ENCODE data around the gene SBF2. TPM values are rescaled to one million over a fixed set of nuclear protein-coding genes. Genes with fewer than 3 reads are reported as not detected.
"Not testable (repeated sequence)": the region's sequence is repeated elsewhere in the genome, so short reads cannot be mapped to it uniquely, and the experiment has no call there.

SBF2 gene
- total RNA-seq, 4 donors from 2014 or later = 75.0 to 104 (median 86.9) TPM

DNA sequence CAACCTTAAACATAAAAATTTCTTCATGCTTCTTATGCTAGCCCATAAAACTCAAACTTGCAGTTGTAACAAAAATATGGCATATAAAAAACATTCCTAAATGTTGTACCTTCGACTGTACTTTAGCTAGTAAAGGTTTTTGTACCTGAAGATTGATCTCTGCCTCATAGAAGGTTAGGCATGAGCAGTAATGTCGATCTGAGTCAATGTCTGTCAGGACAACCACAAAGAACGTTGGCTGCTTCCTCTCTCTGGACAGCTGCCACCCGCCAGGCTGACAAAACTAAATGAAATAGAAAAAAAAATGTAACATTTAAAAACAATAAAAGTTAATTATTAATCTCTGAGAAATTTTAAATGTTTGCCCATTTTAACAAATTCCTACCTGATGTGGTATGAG, 251.3 kb downstream of the SBF2 start:
- no peak overlapping the region for H3K27ac ChIP-seq
- DNase-seq (ENCODE audit: low spot score in 2 of 2) = no peak
- H3K4me3 ChIP-seq = no peak overlapping the region
- WGBS, 2 donors = 79 to 93% methylated on average over 4 of the region's 4 CpGs
- H3K4me1 ChIP-seq = peaks cover 0 to 13% (median 0%) of the 10 kb centered on the region in 4 donors
- no peaks in the 10 kb centered on the region for H3K27me3 ChIP-seq
- peaks cover 0 to 15% (median 0%) of the 10 kb centered on the region in 3 donors for H3K36me3 ChIP-seq
- TF ChIP-seq POLR2A (IDR thresholded peaks at IDR 0.05) (no peak), EP300 (IDR thresholded peaks at IDR 0.05) (no peak)
- TF ChIP-seq, protein P1, sequence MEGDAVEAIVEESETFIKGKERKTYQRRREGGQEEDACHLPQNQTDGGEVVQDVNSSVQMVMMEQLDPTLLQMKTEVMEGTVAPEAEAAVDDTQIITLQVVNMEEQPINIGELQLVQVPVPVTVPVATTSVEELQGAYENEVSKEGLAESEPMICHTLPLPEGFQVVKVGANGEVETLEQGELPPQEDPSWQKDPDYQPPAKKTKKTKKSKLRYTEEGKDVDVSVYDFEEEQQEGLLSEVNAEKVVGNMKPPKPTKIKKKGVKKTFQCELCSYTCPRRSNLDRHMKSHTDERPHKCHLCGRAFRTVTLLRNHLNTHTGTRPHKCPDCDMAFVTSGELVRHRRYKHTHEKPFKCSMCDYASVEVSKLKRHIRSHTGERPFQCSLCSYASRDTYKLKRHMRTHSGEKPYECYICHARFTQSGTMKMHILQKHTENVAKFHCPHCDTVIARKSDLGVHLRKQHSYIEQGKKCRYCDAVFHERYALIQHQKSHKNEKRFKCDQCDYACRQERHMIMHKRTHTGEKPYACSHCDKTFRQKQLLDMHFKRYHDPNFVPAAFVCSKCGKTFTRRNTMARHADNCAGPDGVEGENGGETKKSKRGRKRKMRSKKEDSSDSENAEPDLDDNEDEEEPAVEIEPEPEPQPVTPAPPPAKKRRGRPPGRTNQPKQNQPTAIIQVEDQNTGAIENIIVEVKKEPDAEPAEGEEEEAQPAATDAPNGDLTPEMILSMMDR (IDR thresholded peaks at IDR 0.05) = no peak
- peaks cover 0 to 34% (median 11%) of the 10 kb centered on the region in 4 donors for H3K9me3 ChIP-seq

DNA sequence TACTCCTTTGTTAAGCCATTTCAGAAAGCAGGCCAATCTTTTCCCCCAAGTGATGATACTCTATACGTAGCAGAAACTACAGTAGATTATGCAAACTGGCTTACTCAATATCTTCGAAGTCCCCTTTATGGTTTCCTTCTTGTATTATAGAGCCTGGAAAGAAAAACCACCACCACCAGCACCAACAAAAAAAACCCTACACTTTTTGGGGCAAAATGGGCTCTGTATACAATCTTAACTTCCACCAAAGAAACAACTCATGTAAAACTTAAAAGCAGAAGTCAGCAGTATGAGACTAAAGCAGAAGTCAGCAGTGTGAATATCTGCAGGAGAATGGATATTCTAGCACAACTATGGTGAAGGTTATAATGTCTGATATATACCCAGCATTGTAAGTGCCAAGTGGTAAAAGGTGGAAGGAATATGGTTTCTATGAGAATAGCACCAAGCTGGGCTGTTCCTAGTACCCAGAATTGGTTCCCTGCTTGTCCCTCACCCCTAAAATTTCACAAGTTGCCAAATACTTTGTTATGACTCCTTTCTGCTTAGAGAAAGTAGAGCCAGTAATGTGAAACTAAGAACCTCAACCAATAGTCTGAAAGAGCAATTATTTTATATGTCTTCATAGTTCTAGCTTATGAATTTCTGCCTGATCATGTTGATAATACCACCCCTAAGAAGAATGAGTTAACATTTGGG, 252.1 kb downstream of the SBF2 start:
- H3K27ac ChIP-seq = no peak overlapping the region
- 72 to 81% methylated on average over 1 to 2 of the region's 2 CpGs for whole genome bisulfite sequencing, 2 donors
- H3K9me3 ChIP-seq = peaks cover 0 to 32% (median 10%) of the 10 kb centered on the region in 4 donors
- peaks cover 0 to 15% (median 0%) of the 10 kb centered on the region in 3 donors for H3K36me3 ChIP-seq
- TF ChIP-seq EP300 (IDR thresholded peaks at IDR 0.05) = no peak
- no peak for TF ChIP-seq POLR2A (IDR thresholded peaks at IDR 0.05)
- TF ChIP-seq, protein P1 (IDR thresholded peaks at IDR 0.05) = no peak
- no peak for DNase-seq (ENCODE audit: low spot score in 2 of 2)
- H3K27me3 ChIP-seq = no peaks in the 10 kb centered on the region
- H3K4me3 ChIP-seq = no peak overlapping the region
- peaks cover 0 to 13% (median 0%) of the 10 kb centered on the region in 4 donors for H3K4me1 ChIP-seq

DNA sequence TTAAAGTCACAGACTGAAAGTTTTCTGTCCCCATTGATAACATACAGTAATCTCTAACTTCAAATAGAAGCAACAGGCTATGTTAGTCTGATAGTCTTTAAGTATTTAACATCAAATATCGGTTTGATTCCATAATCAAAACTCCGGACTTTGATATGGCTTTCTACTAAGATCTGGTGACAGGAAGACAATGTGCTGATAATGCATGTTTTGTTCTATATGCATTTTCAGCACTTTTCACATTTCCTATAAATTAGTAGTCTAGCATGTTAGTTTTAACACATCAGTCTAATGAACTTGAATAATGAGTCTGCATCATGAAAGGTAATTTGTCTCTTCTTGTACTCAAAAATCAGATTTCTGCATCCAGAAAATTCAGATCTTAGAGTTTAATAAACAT, 252.7 kb downstream of the SBF2 start:
- WGBS, 2 donors = 42 to 46% methylated on average over 2 of the region's 2 CpGs
- no peak overlapping the region for H3K27ac ChIP-seq

DNA sequence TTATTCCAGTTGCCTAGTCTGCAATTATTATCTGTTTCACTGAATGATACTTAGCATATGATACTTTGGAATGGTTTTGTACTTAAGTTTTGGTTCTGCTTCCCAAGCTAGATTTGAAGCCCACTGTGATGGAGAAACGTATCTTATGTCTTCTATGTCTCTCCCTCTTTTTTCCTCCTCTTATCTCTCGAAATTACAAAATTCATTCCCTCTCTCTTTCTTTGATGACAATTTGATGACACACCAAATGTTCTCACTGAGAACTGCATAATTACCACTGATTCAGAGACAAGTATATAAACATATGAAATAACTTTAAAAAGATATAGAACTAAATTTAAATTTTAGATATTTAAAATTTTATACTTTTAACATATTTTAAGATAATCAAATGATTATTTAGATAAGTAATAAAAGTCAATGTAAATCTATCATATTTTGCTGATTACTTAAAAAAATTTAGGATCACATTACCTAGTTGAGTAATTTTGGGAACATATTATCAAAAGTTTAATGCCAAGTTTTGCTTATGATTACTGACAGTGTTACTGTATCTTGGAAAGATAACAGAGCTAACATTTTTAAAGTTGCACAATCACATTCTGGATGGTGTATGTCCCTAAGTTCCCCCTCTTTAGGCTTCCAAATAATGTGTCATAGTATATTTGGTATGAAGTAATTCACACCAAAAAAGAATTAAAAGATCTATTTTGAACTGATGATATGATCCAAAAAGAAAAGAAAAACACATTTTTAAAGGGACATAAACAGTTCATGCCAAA, 255.3 kb downstream of the SBF2 start:
- TF ChIP-seq EP300 (IDR thresholded peaks at IDR 0.05) = peak in 1 of 2 donors; percentile 22
- TF ChIP-seq, protein P1 (IDR thresholded peaks at IDR 0.05) = no peak
- TF ChIP-seq POLR2A (IDR thresholded peaks at IDR 0.05) = no peak

More for the DNA sequence above, 252.7 kb downstream of the SBF2 start:
- TF ChIP-seq POLR2A (IDR thresholded peaks at IDR 0.05) = no peak
- TF ChIP-seq, protein P1 (IDR thresholded peaks at IDR 0.05) = no peak
- Histone ChIP-seq H3K9me3 (peaks cover 0 to 26% (median 10%) of the 10 kb centered on the region in 4 donors), H3K4me1 (peaks cover 0 to 13% (median 0%) of the 10 kb centered on the region in 4 donors), H3K36me3 (peaks cover 0 to 15% (median 0%) of the 10 kb centered on the region in 3 donors), H3K27me3 (no peaks in the 10 kb centered on the region), H3K4me3 (no peak overlapping the region)
- no peak for DNase-seq (ENCODE audit: low spot score in 2 of 2)

DNA sequence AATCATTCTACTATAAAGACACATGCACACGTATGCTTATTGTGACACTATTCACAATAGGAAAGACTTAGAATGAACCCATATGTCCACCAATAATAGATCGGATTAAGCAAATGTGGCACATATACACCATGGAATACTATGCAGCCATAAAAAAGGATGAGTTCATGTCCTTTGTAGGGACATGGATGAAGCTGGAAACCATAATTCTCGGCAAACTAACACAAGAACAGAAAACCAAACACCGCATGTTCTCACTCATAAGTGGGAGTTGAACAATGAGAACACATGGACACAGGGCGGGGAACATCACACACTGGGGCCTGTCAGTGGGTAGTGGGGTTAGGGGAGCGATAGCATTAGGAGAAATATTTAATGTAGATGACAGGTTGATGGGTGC, 258.1 kb downstream of the SBF2 start:
- peaks cover 0 to 24% (median 0%) of the 10 kb centered on the region in 4 donors for H3K4me1 ChIP-seq
- not testable (repeated sequence) for DNase-seq (ENCODE audit: low spot score in 2 of 2); H3K27ac ChIP-seq; H3K27me3 ChIP-seq; H3K4me3 ChIP-seq; H3K9me3 ChIP-seq; H3K36me3 ChIP-seq
- WGBS, 2 donors = 96% methylated on average over 6 of the region's 6 CpGs

More for the DNA sequence above, 255.3 kb downstream of the SBF2 start:
- no peaks in the 10 kb centered on the region for H3K27me3 ChIP-seq
- H3K4me1 ChIP-seq = peaks cover 0 to 13% (median 0%) of the 10 kb centered on the region in 4 donors
- H3K9me3 ChIP-seq = no peaks in the 10 kb centered on the region
- H3K4me3 ChIP-seq = no peak overlapping the region
- H3K27ac ChIP-seq = no peak overlapping the region
- 83 to 85% methylated on average over 2 of the region's 2 CpGs for WGBS, 2 donors
- H3K36me3 ChIP-seq = peaks cover 0 to 11% (median 0%) of the 10 kb centered on the region in 3 donors
- DNase-seq (ENCODE audit: low spot score in 2 of 2) = no peak

All from tibial nerve (tissue), 4 donors.